HEK293T (cell line): ENCODE results near the gene TTC12.

ENCODE experiments used
- BHLHE40 ChIP-seq: fragments of 450-650 bp; IDR thresholded peaks from 2 replicates; pipeline ENCODE4 v1.6.1; 2016; ENCODE audit warnings: mild to moderate bottlenecking, moderate library complexity, borderline replicate concordance
- CTBP1 ChIP-seq: fragments of 450-650 bp; IDR thresholded peaks from 2 replicates; pipeline ENCODE4 v1.6.1; 2016; ENCODE audit warnings: borderline replicate concordance
- ELF4 ChIP-seq: fragments of 450-650 bp; IDR thresholded peaks from 2 replicates; pipeline ENCODE4 v1.6.1; 2017; ENCODE audit warnings: antibody characterized with exemption
- FOXA1 ChIP-seq: fragments of 450-650 bp; IDR thresholded peaks from 2 replicates; pipeline ENCODE4 v1.6.1; 2016; ENCODE audit warnings: mild to moderate bottlenecking
- FOXK2 ChIP-seq: fragments of 450-650 bp; IDR thresholded peaks from 2 replicates; pipeline ENCODE4 v1.6.1; 2016; ENCODE audit warnings: mild to moderate bottlenecking
- FOXM1 ChIP-seq: fragments of 450-650 bp; IDR thresholded peaks from 2 replicates; pipeline ENCODE4 v1.6.1; 2017; ENCODE audit warnings: mild to moderate bottlenecking, borderline replicate concordance
- NFRKB ChIP-seq: fragments of 450-650 bp; IDR thresholded peaks from 2 replicates; pipeline ENCODE4 v1.6.1; 2016; ENCODE audit warnings: mild to moderate bottlenecking, moderate library complexity
- PKNOX1 ChIP-seq: fragments of 450-650 bp; IDR thresholded peaks from 2 replicates; pipeline ENCODE4 v1.6.1; 2016
- SP1 ChIP-seq: fragments of 450-650 bp; IDR thresholded peaks from 2 replicates; pipeline ENCODE4 v1.6.1; 2017
- SUZ12 ChIP-seq: fragments of 450-650 bp; IDR thresholded peaks from 2 replicates; pipeline ENCODE4 v1.6.1; 2016; ENCODE audit warnings: mild to moderate bottlenecking
- TARDBP ChIP-seq: fragments of 450-650 bp; IDR thresholded peaks from 2 replicates; pipeline ENCODE4 v1.6.1; 2016
- ZNF384 ChIP-seq: fragments of 450-650 bp; IDR thresholded peaks from 2 replicates; pipeline ENCODE4 v1.6.1; 2016

DNA sequence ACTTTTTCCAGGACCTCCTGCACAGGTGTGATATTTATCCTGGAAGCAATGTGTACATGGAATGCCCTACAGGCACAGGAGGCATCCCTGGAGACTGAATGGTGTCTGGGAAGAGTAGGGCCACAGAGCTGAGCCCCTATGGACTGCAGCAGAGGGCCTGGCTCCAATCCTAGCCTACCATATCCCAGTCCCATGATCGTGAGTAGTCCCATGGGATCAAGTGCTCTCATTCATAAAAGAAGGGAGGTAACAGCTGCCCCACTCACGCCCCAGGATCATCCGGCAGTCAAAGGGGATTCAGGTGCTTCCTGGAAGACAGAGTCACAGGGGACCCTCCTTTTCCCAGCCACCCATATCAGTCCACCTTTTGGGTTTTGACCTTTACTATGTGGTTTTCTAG, 97.2 kb downstream of the TTC12 start:
- TF ChIP-seq ZNF384 (no peak), TARDBP (no peak), FOXA1 (no peak), BHLHE40 (no peak), ELF4 (no peak), SP1 (no peak), CTBP1 (no peak), SUZ12 (no peak), FOXK2 (no peak), PKNOX1 (no peak), NFRKB (no peak), FOXM1 (no peak)
